ENCODE results near the gene IL21R.

The IL21R gene

DNA sequence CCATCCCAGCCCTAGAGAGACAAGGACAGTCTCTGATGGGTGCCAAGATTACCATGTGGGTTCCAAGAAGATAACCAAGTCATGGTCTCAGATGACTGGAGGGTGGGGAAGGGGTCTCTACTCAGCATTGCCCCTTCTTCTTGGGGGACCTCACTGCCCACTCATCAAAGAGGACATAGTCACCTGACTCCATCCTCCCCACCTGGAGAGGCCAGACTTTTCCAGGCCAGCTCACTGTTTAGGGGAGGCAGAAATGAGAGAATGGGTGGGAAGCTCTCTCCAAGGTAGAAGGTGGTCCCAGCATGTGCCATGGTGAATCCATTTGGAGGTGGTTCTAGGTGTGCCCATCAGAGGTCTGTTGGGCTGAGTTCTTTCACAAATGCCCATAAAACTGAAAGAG is 20.7 kb upstream of the IL21R start:
- TF ChIP-seq TAF1 (IDR thresholded peaks at IDR 0.05; ENCODE audit: borderline replicate concordance, insufficient read depth, low read length), result no peak
- TF ChIP-seq, protein P1, sequence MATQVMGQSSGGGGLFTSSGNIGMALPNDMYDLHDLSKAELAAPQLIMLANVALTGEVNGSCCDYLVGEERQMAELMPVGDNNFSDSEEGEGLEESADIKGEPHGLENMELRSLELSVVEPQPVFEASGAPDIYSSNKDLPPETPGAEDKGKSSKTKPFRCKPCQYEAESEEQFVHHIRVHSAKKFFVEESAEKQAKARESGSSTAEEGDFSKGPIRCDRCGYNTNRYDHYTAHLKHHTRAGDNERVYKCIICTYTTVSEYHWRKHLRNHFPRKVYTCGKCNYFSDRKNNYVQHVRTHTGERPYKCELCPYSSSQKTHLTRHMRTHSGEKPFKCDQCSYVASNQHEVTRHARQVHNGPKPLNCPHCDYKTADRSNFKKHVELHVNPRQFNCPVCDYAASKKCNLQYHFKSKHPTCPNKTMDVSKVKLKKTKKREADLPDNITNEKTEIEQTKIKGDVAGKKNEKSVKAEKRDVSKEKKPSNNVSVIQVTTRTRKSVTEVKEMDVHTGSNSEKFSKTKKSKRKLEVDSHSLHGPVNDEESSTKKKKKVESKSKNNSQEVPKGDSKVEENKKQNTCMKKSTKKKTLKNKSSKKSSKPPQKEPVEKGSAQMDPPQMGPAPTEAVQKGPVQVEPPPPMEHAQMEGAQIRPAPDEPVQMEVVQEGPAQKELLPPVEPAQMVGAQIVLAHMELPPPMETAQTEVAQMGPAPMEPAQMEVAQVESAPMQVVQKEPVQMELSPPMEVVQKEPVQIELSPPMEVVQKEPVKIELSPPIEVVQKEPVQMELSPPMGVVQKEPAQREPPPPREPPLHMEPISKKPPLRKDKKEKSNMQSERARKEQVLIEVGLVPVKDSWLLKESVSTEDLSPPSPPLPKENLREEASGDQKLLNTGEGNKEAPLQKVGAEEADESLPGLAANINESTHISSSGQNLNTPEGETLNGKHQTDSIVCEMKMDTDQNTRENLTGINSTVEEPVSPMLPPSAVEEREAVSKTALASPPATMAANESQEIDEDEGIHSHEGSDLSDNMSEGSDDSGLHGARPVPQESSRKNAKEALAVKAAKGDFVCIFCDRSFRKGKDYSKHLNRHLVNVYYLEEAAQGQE (IDR thresholded peaks at IDR 0.05; ENCODE audit: insufficient read depth in 1 of 2, low read depth in 2 of 2, low read length in 2 of 2), result no peak
- TF ChIP-seq FOXP2 (optimal IDR thresholded peaks at IDR 0.05; ENCODE audit: borderline replicate concordance, extremely low read depth, extremely low read length, insufficient read depth), result no peak
- TF ChIP-seq POLR2AphosphoS5 (IDR thresholded peaks at IDR 0.05; ENCODE audit: low read depth, low read length), result no peak
- TF ChIP-seq SIN3A (IDR thresholded peaks at IDR 0.05; ENCODE audit: borderline replicate concordance, insufficient read depth, low read length), result no peak

DNA sequence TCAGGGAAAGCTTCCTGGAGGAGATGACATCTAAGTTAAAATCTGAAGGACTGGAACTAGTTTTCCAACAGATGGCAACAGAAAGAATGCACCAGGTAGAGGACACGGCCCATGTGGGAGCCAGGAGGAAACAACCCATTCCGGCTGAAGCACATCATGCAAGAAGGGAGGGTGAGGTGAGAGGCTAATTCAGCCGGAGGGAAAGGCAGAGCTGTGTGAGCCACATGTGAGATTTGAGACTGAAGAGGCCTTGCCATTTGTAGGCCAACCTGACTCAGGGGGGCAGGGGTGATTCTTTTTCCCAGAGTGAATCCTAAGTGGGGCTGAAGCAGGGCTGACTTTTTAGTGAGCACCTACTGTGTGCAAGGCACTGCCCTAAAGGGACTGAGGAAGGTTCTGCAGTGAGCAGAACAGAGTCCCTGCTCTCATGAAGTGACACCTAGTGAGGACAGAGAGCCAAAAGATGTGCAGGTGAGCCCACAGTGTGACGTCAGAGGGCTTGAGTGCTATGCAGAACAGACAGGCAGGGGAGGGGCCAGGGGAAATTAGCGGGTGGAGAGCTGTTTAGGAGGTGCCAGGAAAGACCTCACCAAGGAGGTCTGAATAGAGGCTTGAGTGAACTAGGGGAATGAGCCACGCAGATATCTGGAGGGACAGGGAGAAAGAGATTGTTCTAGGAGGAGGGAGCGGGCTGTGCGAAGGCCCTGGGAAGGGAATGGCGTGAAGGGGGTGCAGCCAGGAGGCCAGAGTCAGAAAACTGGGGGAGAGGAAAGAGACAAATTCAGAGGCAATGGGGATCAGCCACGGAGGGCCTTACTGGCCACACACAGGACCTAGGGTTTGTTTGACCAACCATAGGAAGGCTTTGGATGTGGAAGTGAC is 19.8 kb upstream of the IL21R start:
- TF ChIP-seq, protein P1 (IDR thresholded peaks at IDR 0.05; ENCODE audit: insufficient read depth in 1 of 2, low read depth in 2 of 2, low read length in 2 of 2), result no peak
- TF ChIP-seq FOXP2 (optimal IDR thresholded peaks at IDR 0.05; ENCODE audit: borderline replicate concordance, extremely low read depth, extremely low read length, insufficient read depth) (no peak), TAF1 (IDR thresholded peaks at IDR 0.05; ENCODE audit: borderline replicate concordance, insufficient read depth, low read length) (no peak), POLR2AphosphoS5 (IDR thresholded peaks at IDR 0.05; ENCODE audit: low read depth, low read length) (no peak), SIN3A (IDR thresholded peaks at IDR 0.05; ENCODE audit: borderline replicate concordance, insufficient read depth, low read length) (no peak)

- TF ChIP-seq FOXP2 (optimal IDR thresholded peaks at IDR 0.05; ENCODE audit: borderline replicate concordance, extremely low read depth, extremely low read length, insufficient read depth) (no peak), POLR2AphosphoS5 (IDR thresholded peaks at IDR 0.05; ENCODE audit: low read depth, low read length) (no peak), TAF1 (IDR thresholded peaks at IDR 0.05; ENCODE audit: borderline replicate concordance, insufficient read depth, low read length) (no peak), SIN3A (IDR thresholded peaks at IDR 0.05; ENCODE audit: borderline replicate concordance, insufficient read depth, low read length) (no peak)
- TF ChIP-seq, protein P1 (IDR thresholded peaks at IDR 0.05; ENCODE audit: insufficient read depth in 1 of 2, low read depth in 2 of 2, low read length in 2 of 2), result no peak
Measured at GRCh38 chr16:27383556-27384243, 18.3 kb upstream of the IL21R start.

DNA sequence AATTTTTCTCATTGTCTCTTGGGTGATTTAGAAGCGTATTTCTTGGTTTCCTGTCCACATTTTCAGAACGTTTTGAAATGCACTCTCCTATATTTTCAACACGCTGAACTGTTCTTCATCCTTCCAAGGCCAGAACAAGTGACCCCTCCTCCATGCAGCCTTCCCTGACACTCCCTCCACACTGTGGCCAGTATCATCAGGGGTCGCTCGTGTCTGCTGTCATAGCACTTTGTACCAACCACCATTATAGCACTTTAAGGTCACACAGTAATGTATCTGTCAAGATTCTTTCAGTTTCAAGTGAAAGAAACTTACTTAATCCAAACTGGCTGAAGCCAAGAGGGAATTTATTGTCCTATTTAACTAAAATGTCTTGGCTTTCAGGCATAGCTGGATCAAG is 17.5 kb upstream of the IL21R start:
- TF ChIP-seq SIN3A (IDR thresholded peaks at IDR 0.05; ENCODE audit: borderline replicate concordance, insufficient read depth, low read length), result no peak
- no peak for TF ChIP-seq FOXP2 (optimal IDR thresholded peaks at IDR 0.05; ENCODE audit: borderline replicate concordance, extremely low read depth, extremely low read length, insufficient read depth)
- no peak for TF ChIP-seq TAF1 (IDR thresholded peaks at IDR 0.05; ENCODE audit: borderline replicate concordance, insufficient read depth, low read length)
- TF ChIP-seq, protein P1 (IDR thresholded peaks at IDR 0.05; ENCODE audit: insufficient read depth in 1 of 2, low read depth in 2 of 2, low read length in 2 of 2), result no peak
- no peak for TF ChIP-seq POLR2AphosphoS5 (IDR thresholded peaks at IDR 0.05; ENCODE audit: low read depth, low read length)

All from PFSK-1 (cell line).